Natural killer cell (primary cell): ENCODE data around the gene UBE2QL1. TPM values are rescaled to one million over a fixed set of nuclear protein-coding genes. Genes with fewer than 3 reads are reported as not detected.

ENCODE experiments used
- ATAC-seq, 3 donors: fragments of 150-1000 bp in 2 of 3; fragments of 200-7000 bp in 1 of 3; cut with Tn5 transposase; 1 replicate in 1 of 3; 2 replicates in 2 of 3; pipeline ENCODE4 v1.10.0; 2021; ENCODE audit warnings: mild to moderate bottlenecking in 2 of 3, moderate library complexity in 2 of 3
- DNase-seq, 2 donors: peaks; one replicate each; pipeline versions ENCODE4 v3.0.0 to v3.0.0-alpha.2; 2013 to 2021; ENCODE audit warnings: mixed read lengths in 1 of 2
- H3K27ac ChIP-seq: one replicate; pipeline ENCODE4 v1.5.1; 2013; ENCODE audit warnings: mild to moderate bottlenecking, low read length
- H3K27me3 ChIP-seq: one replicate; pipeline ENCODE4 v1.6.1; 2013; ENCODE audit warnings: low read length; ENCODE audit not compliant: control insufficient read depth, insufficient read depth
- H3K36me3 ChIP-seq: one replicate; pipeline ENCODE4 v1.6.1; 2013; ENCODE audit warnings: low read length; ENCODE audit not compliant: control insufficient read depth, insufficient read depth
- H3K4me1 ChIP-seq: one replicate; pipeline ENCODE4 v1.6.1; 2013; ENCODE audit warnings: low read length; ENCODE audit not compliant: control insufficient read depth, insufficient read depth
- H3K4me3 ChIP-seq: one replicate; pipeline ENCODE4 v1.5.1; 2013; ENCODE audit warnings: low read length
- H3K9me3 ChIP-seq: one replicate; pipeline ENCODE4 v1.6.1; 2013; ENCODE audit warnings: low read length; ENCODE audit not compliant: control insufficient read depth, insufficient read depth
- H3K27ac Mint-ChIP-seq, 2 donors: one replicate each; pipeline ENCODE4 v1.8.0; 2022; ENCODE audit warnings: mild to moderate bottlenecking in 2 of 2, mixed read lengths in 2 of 2, moderate library complexity in 1 of 2
- H3K27me3 Mint-ChIP-seq, 2 donors: one replicate each; pipeline ENCODE4 v1.8.0; 2022; ENCODE audit warnings: low read depth in 2 of 2, mixed read lengths in 2 of 2
- H3K36me3 Mint-ChIP-seq: one replicate; pipeline ENCODE4 v1.8.0; 2022; ENCODE audit warnings: mixed read lengths
- H3K4me1 Mint-ChIP-seq, 2 donors: one replicate each; pipeline ENCODE4 v1.8.0; 2022; ENCODE audit warnings: mixed read lengths in 2 of 2
- H3K4me3 Mint-ChIP-seq: one replicate; pipeline ENCODE4 v1.8.0; 2022; ENCODE audit warnings: mild to moderate bottlenecking, moderate library complexity, mixed read lengths
- H3K9me3 Mint-ChIP-seq, 2 donors: one replicate each; pipeline ENCODE4 v1.8.0; 2022; ENCODE audit warnings: mixed read lengths in 2 of 2
- CTCF ChIP-seq: fragments of 200-600 bp; IDR thresholded peaks from one replicate; pipeline ENCODE4 v1.8.0; 2022; ENCODE audit warnings: antibody characterized with exemption
- WGBS: methylation state at CpG from one replicate; pipeline ENCODE4 v1.1.7; 2013; ENCODE audit warnings: missing lambda C conversion rate; ENCODE audit not compliant: insufficient coverage; 5-methylcytosine and 5-hydroxymethylcytosine counted together
- intact Hi-C: fragments of 100-400 bp; cut with micrococcal nuclease; formaldehyde crosslinking; loops from one replicate; pipeline ENCODE4 v1.14.2; 2022
- total RNA-seq, 4 donors: library from RNA; stranded (reverse); fragments of 120-200 nt in 1 of 4; gene quantifications; one replicate each; pipeline versions ENCODE4 v1.2.3 to v1.2.4, GENCODE V29; 2013 to 2022

UBE2QL1 gene
- total RNA-seq, 3 donors from 2014 or later (not counting 1 experiment from before 2014, with no cell fraction given): not detected

GRCh38 chr5:6522923-6523322 is 74.3 kb downstream of the UBE2QL1 start:
- TF ChIP-seq CTCF: no peak
- Histone ChIP-seq H3K36me3 (no peaks in the 10 kb centered on the region), H3K9me3 (no peaks in the 10 kb centered on the region), H3K27ac (no peak overlapping the region), H3K27me3 (no peaks in the 10 kb centered on the region), H3K4me3 (no peak overlapping the region), H3K4me1 (no peaks in the 10 kb centered on the region)
- intact Hi-C loops: no loop called here
- H3K27me3 Mint-ChIP-seq: peaks cover 0 to 10% of the 10 kb centered on the region in 2 donors
- DNase-seq (no peak), ATAC-seq (no peak)
- no peaks in the 10 kb centered on the region for H3K4me1 Mint-ChIP-seq
- WGBS: 73% methylated on average over 9 of the region's 9 CpGs
- no peak overlapping the region for H3K4me3 Mint-ChIP-seq
- no peaks in the 10 kb centered on the region for H3K9me3 Mint-ChIP-seq
- H3K27ac Mint-ChIP-seq: no peak overlapping the region
- no peaks in the 10 kb centered on the region for H3K36me3 Mint-ChIP-seq

- H3K27me3 Mint-ChIP-seq: peaks cover 10 to 12% of the 10 kb centered on the region in 2 donors
- no peak for DNase-seq
- H3K4me1 Mint-ChIP-seq: no peaks in the 10 kb centered on the region
Measured at GRCh38 chr5:6525422-6525821, 76.8 kb downstream of the UBE2QL1 start.

GRCh38 chr5:6525910-6526309 is 77.3 kb downstream of the UBE2QL1 start:
- intact Hi-C loops: no loop called here
- ATAC-seq (no peak), DNase-seq (no peak)
- no peak overlapping the region for H3K4me3 ChIP-seq
- Mint-ChIP-seq H3K36me3 (no peaks in the 10 kb centered on the region), H3K9me3 (no peaks in the 10 kb centered on the region), H3K27ac (no peak overlapping the region), H3K4me3 (no peak overlapping the region), H3K4me1 (no peaks in the 10 kb centered on the region), H3K27me3 (peaks cover 10 to 12% of the 10 kb centered on the region in 2 donors)
- H3K9me3 ChIP-seq: no peaks in the 10 kb centered on the region
- TF ChIP-seq CTCF: no peak
- no peaks in the 10 kb centered on the region for H3K36me3 ChIP-seq
- no peak overlapping the region for H3K27ac ChIP-seq
- 64% methylated on average over 9 of the region's 9 CpGs for WGBS
- H3K27me3 ChIP-seq: no peaks in the 10 kb centered on the region
- no peaks in the 10 kb centered on the region for H3K4me1 ChIP-seq

More at GRCh38 chr5:6525422-6525821, 76.8 kb downstream of the UBE2QL1 start:
- Mint-ChIP-seq H3K36me3 (no peaks in the 10 kb centered on the region), H3K27ac (no peak overlapping the region), H3K9me3 (no peaks in the 10 kb centered on the region), H3K4me3 (no peak overlapping the region)
- H3K4me1 ChIP-seq: no peaks in the 10 kb centered on the region
- 86% methylated on average over 4 of the region's 4 CpGs for WGBS
- no peak overlapping the region for H3K27ac ChIP-seq
- H3K36me3 ChIP-seq: no peaks in the 10 kb centered on the region
- TF ChIP-seq CTCF: no peak
- intact Hi-C loops: no loop called here
- ATAC-seq: no peak
- H3K27me3 ChIP-seq: no peaks in the 10 kb centered on the region
- H3K4me3 ChIP-seq: no peak overlapping the region
- H3K9me3 ChIP-seq: no peaks in the 10 kb centered on the region

GRCh38 chr5:6527749-6528455 is 79.2 kb downstream of the UBE2QL1 start:
- Mint-ChIP-seq H3K36me3 (no peaks in the 10 kb centered on the region), H3K4me1 (no peaks in the 10 kb centered on the region), H3K27ac (no peak overlapping the region), H3K9me3 (no peaks in the 10 kb centered on the region), H3K27me3 (peaks cover 10% of the 10 kb centered on the region in 2 donors), H3K4me3 (no peak overlapping the region)
- Histone ChIP-seq H3K4me3 (no peak overlapping the region), H3K27me3 (no peaks in the 10 kb centered on the region), H3K4me1 (no peaks in the 10 kb centered on the region), H3K9me3 (no peaks in the 10 kb centered on the region), H3K36me3 (no peaks in the 10 kb centered on the region), H3K27ac (no peak overlapping the region)
- intact Hi-C loops: no loop called here
- TF ChIP-seq CTCF: no peak
- ATAC-seq: no peak
- DNase-seq: no peak
- WGBS: 85% methylated on average over 12 of the region's 12 CpGs
